ENCODE measurements around the gene MEX3D.

MEX3D gene

GRCh38 chr19:1514986-1515721 is 53.0 kb downstream of the MEX3D start:
- no peak overlapping the region for H3K9ac ChIP-seq
- no peak overlapping the region for H3K4me2 ChIP-seq
- peaks cover 27% of the 10 kb centered on the region for H3K4me1 ChIP-seq
- H3K9me3 ChIP-seq = no peaks in the 10 kb centered on the region
- peaks cover 36% of the 10 kb centered on the region for H3K27me3 ChIP-seq
- H3K4me3 ChIP-seq = no peak overlapping the region
- H4K20me1 ChIP-seq = peaks cover 17% of the 10 kb centered on the region
- no peak overlapping the region for H3K27ac ChIP-seq
- no peak for TF ChIP-seq Cebpa-rat (IDR thresholded peaks at IDR 0.05)
- no peaks in the 10 kb centered on the region for H3K36me3 ChIP-seq

GRCh38 chr19:1514295-1514661 is 53.8 kb downstream of the MEX3D start:
- Histone ChIP-seq H4K20me1 (peaks cover 22% of the 10 kb centered on the region), H3K4me3 (no peak overlapping the region), H3K4me2 (no peak overlapping the region), H3K27ac (no peak overlapping the region), H3K36me3 (no peaks in the 10 kb centered on the region), H3K9ac (no peak overlapping the region), H3K4me1 (peaks cover 31% of the 10 kb centered on the region), H3K9me3 (no peaks in the 10 kb centered on the region), H3K27me3 (peaks cover 41% of the 10 kb centered on the region)
- TF ChIP-seq Cebpa-rat (IDR thresholded peaks at IDR 0.05) = no peak

- no peak for TF ChIP-seq Cebpa-rat (IDR thresholded peaks at IDR 0.05)
- no peaks in the 10 kb centered on the region for H3K36me3 ChIP-seq
- H3K4me3 ChIP-seq = no peak overlapping the region
- H3K27me3 ChIP-seq = peaks cover 41% of the 10 kb centered on the region
- no peak overlapping the region for H3K9ac ChIP-seq
- H3K4me1 ChIP-seq = peaks cover 37% of the 10 kb centered on the region
- H4K20me1 ChIP-seq = peaks cover 27% of the 10 kb centered on the region
- no peak overlapping the region for H3K27ac ChIP-seq
- peak overlapping the region; percentile 26 for H3K4me2 ChIP-seq
- no peaks in the 10 kb centered on the region for H3K9me3 ChIP-seq
Observed at GRCh38 chr19:1513499-1514294, 54.4 kb downstream of the MEX3D start.

DNA sequence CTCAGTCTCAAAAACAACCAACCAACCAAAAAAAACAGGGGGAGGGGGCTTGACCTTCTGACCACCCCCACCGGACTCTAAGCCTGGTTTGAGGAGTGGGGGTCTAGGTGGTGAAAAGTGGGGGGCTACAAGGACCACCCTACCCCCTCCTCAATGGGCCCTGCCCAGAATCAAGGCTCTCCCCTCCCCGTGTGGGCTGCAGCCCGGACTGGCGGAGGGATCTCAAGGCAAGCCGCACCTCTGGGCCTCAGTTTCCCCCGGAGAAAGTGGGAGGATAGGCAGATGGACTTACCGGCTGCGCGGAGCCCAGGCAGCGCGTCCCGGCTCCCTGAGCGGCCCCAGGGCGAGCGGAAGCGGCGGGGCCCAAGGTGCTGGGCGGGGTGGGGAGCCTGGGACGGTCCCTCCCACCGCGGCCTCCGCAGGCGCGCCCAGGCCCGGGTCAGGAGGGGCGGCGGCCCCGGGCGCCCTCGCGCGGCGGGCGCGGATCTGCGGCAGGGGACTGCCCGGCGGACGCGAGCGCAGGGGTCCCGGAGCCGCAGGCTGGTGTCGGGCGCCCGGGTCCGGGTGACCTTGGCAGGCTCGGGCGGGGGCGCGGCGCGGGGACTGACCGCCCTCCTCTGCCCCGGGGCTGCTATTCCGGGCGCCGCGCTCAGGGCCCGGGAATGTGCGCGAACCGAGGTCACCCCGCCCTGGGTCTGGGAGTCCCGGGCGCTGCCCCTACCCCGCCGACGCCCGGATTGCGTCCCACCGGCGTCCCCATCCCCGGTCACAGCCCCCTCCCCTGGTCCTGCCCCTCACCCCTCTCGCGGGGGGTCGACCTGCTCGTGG is 55.2 kb downstream of the MEX3D start, which contains the start of gene ADAMTSL5:
Gene ADAMTSL5 (minus strand): TSS at position 349 of the 828 bp plus-strand sequence. CDS start 2,076 bp downstream, outside the sequence.
- peaks cover 41% of the 10 kb centered on the region for H3K27me3 ChIP-seq
- no peak within 1 kb of the TSS for H3K9ac ChIP-seq
- H3K4me2 ChIP-seq = peak within 1 kb of the TSS; percentile 29
- H3K27ac ChIP-seq = no peak within 1 kb of the TSS
- H3K36me3 ChIP-seq = no peaks in the 10 kb centered on the region
- no peak within 1 kb of the TSS for H3K4me3 ChIP-seq
- TF ChIP-seq Cebpa-rat (IDR thresholded peaks at IDR 0.05) = no peak
- H4K20me1 ChIP-seq = peaks cover 31% of the 10 kb centered on the region
- no peaks in the 10 kb centered on the region for H3K9me3 ChIP-seq
- peaks cover 41% of the 10 kb centered on the region for H3K4me1 ChIP-seq

DNA sequence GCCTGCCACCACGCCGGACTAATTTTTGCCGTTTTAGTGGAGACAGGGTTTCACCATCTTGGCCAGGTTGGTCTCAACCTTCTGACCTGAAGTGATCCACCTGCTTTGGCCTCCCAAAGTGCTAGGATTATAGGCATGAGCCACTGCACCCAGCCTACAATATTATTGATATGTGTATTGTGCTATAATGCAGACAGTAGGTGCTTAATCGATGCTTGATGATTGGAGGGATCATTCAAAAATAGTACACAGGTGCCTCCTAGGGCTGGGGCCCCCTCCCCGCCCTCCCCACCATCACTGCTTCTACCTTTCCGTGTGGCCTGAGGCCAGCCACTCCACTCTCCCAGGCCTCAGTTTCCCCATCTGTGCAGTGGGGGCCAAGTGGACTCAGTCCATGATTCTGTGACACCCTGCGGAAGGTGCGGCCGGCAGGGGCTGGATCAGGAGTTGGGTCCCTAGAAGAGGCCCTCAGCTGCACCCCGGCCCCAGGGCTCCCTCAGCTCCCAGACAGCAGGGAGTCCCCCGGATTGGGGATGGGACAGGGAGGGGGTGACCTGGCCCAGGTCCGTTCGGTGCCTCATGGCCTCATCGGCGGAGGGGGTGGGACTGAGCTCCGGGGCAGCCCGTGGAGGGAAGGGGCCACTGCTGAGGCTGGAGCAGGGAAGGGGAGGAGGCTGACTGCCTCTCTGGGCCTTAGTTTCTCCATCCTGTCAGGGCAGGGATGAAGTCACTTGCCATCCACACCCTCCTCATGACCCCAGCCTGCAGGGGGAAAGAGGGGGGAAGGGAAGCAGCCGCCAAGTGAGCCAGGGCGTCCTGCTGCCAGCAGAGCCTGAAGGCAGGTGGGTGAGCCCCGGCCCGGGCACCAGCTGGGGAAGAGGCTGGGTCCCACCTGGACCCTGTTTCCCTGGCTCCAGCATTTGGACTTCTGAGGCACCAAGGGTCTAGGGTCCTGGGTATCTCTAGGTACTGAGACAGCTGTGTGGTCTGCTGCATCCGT is 56.5 kb downstream of the MEX3D start:
- Histone ChIP-seq H3K4me2 (peak overlapping the region; percentile 89), H3K4me3 (no peak overlapping the region), H3K9ac (no peak overlapping the region)

GRCh38 chr19:1510807-1511206 is 57.3 kb downstream of the MEX3D start:
- H3K4me2 ChIP-seq = peak overlapping the region; percentile 89
- peaks cover 31% of the 10 kb centered on the region for H4K20me1 ChIP-seq
- no peaks in the 10 kb centered on the region for H3K36me3 ChIP-seq
- H3K4me1 ChIP-seq = peaks cover 51% of the 10 kb centered on the region
- no peak overlapping the region for H3K9ac ChIP-seq
- no peaks in the 10 kb centered on the region for H3K9me3 ChIP-seq
- no peak overlapping the region for H3K27ac ChIP-seq
- peak overlapping the region; percentile 36; the same call in 1 of the 2 replicates for H3K4me3 ChIP-seq
- peaks cover 41% of the 10 kb centered on the region for H3K27me3 ChIP-seq
- no peak for TF ChIP-seq Cebpa-rat (IDR thresholded peaks at IDR 0.05)

More for the DNA sequence above, 56.5 kb downstream of the MEX3D start:
- H3K4me1 ChIP-seq = peaks cover 50% of the 10 kb centered on the region
- H3K27me3 ChIP-seq = peaks cover 41% of the 10 kb centered on the region
- H3K27ac ChIP-seq = no peak overlapping the region
- no peaks in the 10 kb centered on the region for H3K36me3 ChIP-seq
- H3K9me3 ChIP-seq = no peaks in the 10 kb centered on the region
- TF ChIP-seq Cebpa-rat (IDR thresholded peaks at IDR 0.05) = no peak
- H4K20me1 ChIP-seq = peaks cover 31% of the 10 kb centered on the region

DNA sequence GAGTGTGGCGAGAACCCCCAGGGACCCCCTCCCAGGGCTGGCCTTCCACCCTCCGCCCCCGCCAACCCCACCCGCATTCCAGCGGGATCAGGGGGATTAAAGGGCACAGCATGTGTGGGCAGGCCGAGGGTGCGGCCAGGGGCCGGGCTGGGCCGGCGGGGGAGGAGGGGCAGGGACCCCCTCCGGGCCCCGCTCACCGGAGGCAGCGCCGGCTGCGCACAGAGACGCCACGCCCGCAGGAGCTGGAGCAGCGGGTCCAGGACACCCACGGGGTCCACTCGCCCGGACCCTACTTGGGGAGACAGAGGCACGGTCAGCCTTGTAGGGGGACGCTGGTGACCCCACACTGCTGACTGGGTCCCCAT is 57.7 kb downstream of the MEX3D start:
- Histone ChIP-seq H3K9ac (no peak overlapping the region), H3K27ac (no peak overlapping the region), H3K4me1 (peaks cover 51% of the 10 kb centered on the region), H3K4me3 (peak overlapping the region; percentile 36; the same call in 1 of the 2 replicates), H4K20me1 (peaks cover 31% of the 10 kb centered on the region), H3K9me3 (no peaks in the 10 kb centered on the region), H3K27me3 (peaks cover 41% of the 10 kb centered on the region), H3K4me2 (peak overlapping the region; percentile 89), H3K36me3 (no peaks in the 10 kb centered on the region)
- no peak for TF ChIP-seq Cebpa-rat (IDR thresholded peaks at IDR 0.05)

DNA sequence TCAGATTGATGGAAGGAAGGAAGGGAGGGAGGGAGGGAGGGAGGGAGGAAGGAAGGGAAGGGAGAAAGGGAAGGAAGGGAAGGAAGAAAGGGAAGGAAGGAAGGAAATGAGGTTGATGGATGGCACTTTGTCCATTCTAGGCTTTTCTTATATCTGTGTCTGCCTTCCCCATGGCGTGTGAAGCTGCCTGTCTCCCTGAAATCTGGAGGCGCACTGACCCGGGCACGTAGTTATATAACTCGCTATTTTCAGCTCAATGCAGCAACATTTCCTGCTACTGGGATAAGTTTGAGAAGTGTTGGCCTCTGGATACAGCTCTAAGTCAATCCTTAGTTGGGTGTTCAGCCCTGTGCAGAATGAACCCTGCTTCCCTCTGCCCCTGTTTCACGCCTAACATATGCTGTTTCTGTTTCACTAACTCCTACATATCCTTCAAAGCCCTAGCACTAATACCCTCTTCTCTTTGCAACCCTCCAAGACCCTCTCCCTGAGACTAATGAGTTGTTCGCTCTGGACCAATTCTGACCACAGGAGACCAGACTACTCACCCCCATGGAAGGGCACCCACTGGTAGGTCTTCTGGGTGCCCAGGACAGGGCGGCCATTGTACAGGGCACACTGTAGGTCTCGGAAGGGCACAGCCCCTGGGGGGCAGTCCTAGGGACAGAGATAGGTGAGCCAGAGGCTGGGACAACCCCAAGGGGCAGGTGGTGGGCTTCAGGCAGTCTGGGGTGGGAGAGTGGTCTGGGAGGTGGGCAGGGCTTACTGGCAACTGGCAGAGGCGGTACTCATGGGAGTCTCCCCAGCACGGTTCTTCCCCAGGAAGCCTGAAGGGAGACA is 58.3 kb downstream of the MEX3D start:
- Histone ChIP-seq H3K9me3 (no peaks in the 10 kb centered on the region), H3K36me3 (no peaks in the 10 kb centered on the region), H3K4me1 (peaks cover 51% of the 10 kb centered on the region), H3K9ac (no peak overlapping the region), H3K27ac (no peak overlapping the region), H3K4me3 (no peak overlapping the region), H3K4me2 (peak overlapping the region; percentile 89), H4K20me1 (peaks cover 31% of the 10 kb centered on the region), H3K27me3 (peaks cover 44% of the 10 kb centered on the region)
- TF ChIP-seq Cebpa-rat (IDR thresholded peaks at IDR 0.05) = no peak

Measured in BLaER1 (cell line).